H1 (cell line): Measurements from ENCODE around the gene RAD51B. TPM values are rescaled to one million over a fixed set of nuclear protein-coding genes. Genes with fewer than 3 reads are reported as not detected.

Experiments
- CTCF ChIA-PET: fragments of 300-600 bp; sonication (Branson Sonifier 250); formaldehyde crosslinking; loops from one replicate; lab custom pipeline; 2021; ENCODE audit not compliant: partially characterized antibody; lab: Charles Lee
- POLR2A ChIA-PET: fragments of 300-600 bp; sonication (Branson Sonifier 250); formaldehyde crosslinking; loops from one replicate; lab custom pipeline; 2021; ENCODE audit warnings: inconsistent platforms; ENCODE audit not compliant: partially characterized antibody; lab: Charles Lee
- DNase-seq, 2 experiments: peaks; one replicate each; pipeline versions ENCODE4 v3.0.0 to v3.0.0-alpha.2; 2010 to 2022; ENCODE audit warnings: low spot score in 2 of 2, low read depth in 1 of 2, mixed read lengths in 1 of 2
- FAIRE-seq: peaks from 2 replicates; lab custom pipeline; 2011; peaks lifted over from hg19 to GRCh38; lab: Jason Lieb, UNC
- H2AFZ ChIP-seq: 2 replicates; pipeline ENCODE4 v1.8.1; 2012; ENCODE audit warnings: low read length, inconsistent platforms
- H2AK5ac ChIP-seq: 2 replicates; pipeline ENCODE4 v1.6.1; 2013; ENCODE audit warnings: low read depth, low read length
- H2BK120ac ChIP-seq: replicated peaks from 2 replicates; pipeline ENCODE3; 2013; ENCODE audit warnings: low read depth, low read length, inconsistent platforms
- H2BK12ac ChIP-seq: 2 replicates; pipeline ENCODE4 v1.6.1; 2013; ENCODE audit warnings: low read depth, low read length
- H2BK15ac ChIP-seq: 2 replicates; pipeline ENCODE4 v1.6.1; 2013; ENCODE audit warnings: low read length
- H2BK20ac ChIP-seq: 2 replicates; pipeline ENCODE4 v1.6.1; 2013; ENCODE audit warnings: low read length
- H2BK5ac ChIP-seq: 2 replicates; pipeline ENCODE4 v1.6.1; 2013; ENCODE audit warnings: low read depth, low read length
- H3K14ac ChIP-seq: 2 replicates; pipeline ENCODE4 v1.6.1; 2013; ENCODE audit warnings: inconsistent platforms; ENCODE audit not compliant: insufficient read length
- H3K18ac ChIP-seq: 2 replicates; pipeline ENCODE4 v1.6.1; 2013; ENCODE audit warnings: low read length; ENCODE audit errors: extremely low read depth
- H3K23ac ChIP-seq: 2 replicates; pipeline ENCODE4 v1.6.1; 2013; ENCODE audit warnings: inconsistent platforms; ENCODE audit not compliant: insufficient read length
- H3K23me2 ChIP-seq: 2 replicates; pipeline ENCODE4 v1.6.1; 2013; ENCODE audit warnings: low read depth, low read length
- H3K27ac ChIP-seq: 2 replicates; pipeline ENCODE4 v1.6.1; 2011; ENCODE audit warnings: low read depth, low read length, inconsistent platforms
- H3K27me3 ChIP-seq, 4 experiments: replicated peaks in 1 of 4; 1 replicate in 1 of 4; 2 replicates in 3 of 4; pipeline versions ENCODE4 v1.6.1 to v1.8.1; 2011 to 2013; ENCODE audit warnings: low read length in 3 of 4, mild to moderate bottlenecking in 3 of 4, inconsistent platforms in 2 of 4, mixed read lengths in 2 of 4, moderate library complexity in 1 of 4; ENCODE audit not compliant: control insufficient read depth in 3 of 4, insufficient read depth in 3 of 4; ENCODE audit errors: extremely low read depth in 1 of 4
- H3K36me3 ChIP-seq, 4 experiments: 2 replicates each; pipeline versions ENCODE4 v1.6.1 to v1.8.1; 2011 to 2013; ENCODE audit warnings: mild to moderate bottlenecking in 4 of 4, low read length in 3 of 4, moderate library complexity in 2 of 4, control low read depth in 1 of 4, inconsistent platforms in 1 of 4; ENCODE audit not compliant: insufficient read depth in 4 of 4, control insufficient read depth in 2 of 4
- H3K4ac ChIP-seq: replicated peaks from 2 replicates; pipeline ENCODE3; 2013; ENCODE audit warnings: low read length, low read depth, mixed read lengths, inconsistent platforms; ENCODE audit not compliant: insufficient read length
- H3K4me1 ChIP-seq, 4 experiments: replicated peaks in 1 of 4; 1 replicate in 1 of 4; 2 replicates in 3 of 4; pipeline versions ENCODE4 v1.6.1 to v1.8.1; 2011 to 2013; ENCODE audit warnings: low read length in 3 of 4, inconsistent platforms in 2 of 4, mixed read lengths in 1 of 4; ENCODE audit not compliant: insufficient read depth in 4 of 4, control insufficient read depth in 3 of 4
- H3K4me2 ChIP-seq, 2 experiments: 2 replicates each; pipeline versions ENCODE4 v1.6.1 to v1.8.1; 2011 to 2013; ENCODE audit warnings: low read depth in 2 of 2, low read length in 2 of 2, control low read depth in 1 of 2, inconsistent platforms in 1 of 2, mild to moderate bottlenecking in 1 of 2; ENCODE audit not compliant: insufficient read depth in 1 of 2
- H3K4me3 ChIP-seq, 4 experiments: fragments of 200-600, 300-600 bp in 1 of 4; sonication (generic), shearing (Covaris generic), sonication (Bioruptor Twin) in 1 of 4; 2 replicates each; pipeline versions ENCODE4 v1.5.1 to v1.8.1; 2011 to 2016; ENCODE audit warnings: low read length in 4 of 4, low read depth in 3 of 4, control low read depth in 2 of 4, inconsistent platforms in 2 of 4, mild to moderate bottlenecking in 2 of 4, mixed read lengths in 1 of 4, moderate library complexity in 1 of 4; ENCODE audit not compliant: insufficient read depth in 2 of 4; ENCODE audit errors: extremely low read depth in 1 of 4
- H3K56ac ChIP-seq: replicated peaks from 2 replicates; pipeline ENCODE3; 2013; ENCODE audit warnings: low read depth, mild to moderate bottlenecking, mixed read lengths, low read length, inconsistent platforms; ENCODE audit not compliant: insufficient read length
- H3K79me1 ChIP-seq: 2 replicates; pipeline ENCODE4 v1.6.1; 2013; ENCODE audit warnings: low read depth, low read length, control low read depth
- H3K79me2 ChIP-seq, 2 experiments: 2 replicates each; pipeline versions ENCODE4 v1.6.1 to v1.8.1; 2012 to 2013; ENCODE audit warnings: low read length in 2 of 2, mild to moderate bottlenecking in 2 of 2, inconsistent platforms in 1 of 2; ENCODE audit not compliant: insufficient read depth in 2 of 2, control insufficient read depth in 1 of 2
- H3K9ac ChIP-seq, 4 experiments: replicated peaks in 1 of 4; 1 replicate in 1 of 4; 2 replicates in 3 of 4; pipeline versions ENCODE4 v1.6.1 to v1.8.1; 2011 to 2013; ENCODE audit warnings: low read depth in 3 of 4, low read length in 3 of 4, control low read depth in 2 of 4, mild to moderate bottlenecking in 2 of 4, moderate library complexity in 2 of 4, inconsistent platforms in 1 of 4; ENCODE audit errors: extremely low read depth in 1 of 4
- H3K9me3 ChIP-seq, 2 experiments: 2 replicates each; pipeline versions ENCODE4 v1.6.1 to v1.8.1; 2012 to 2013; ENCODE audit warnings: mild to moderate bottlenecking in 2 of 2, moderate library complexity in 2 of 2, control low read depth in 1 of 2, inconsistent platforms in 1 of 2, low read depth in 1 of 2, low read length in 1 of 2, mixed read lengths in 1 of 2; ENCODE audit not compliant: insufficient read depth in 2 of 2
- H4K20me1 ChIP-seq, 2 experiments: replicated peaks in 1 of 2; 2 replicates each; pipeline versions ENCODE3 to v1.8.1; 2011 to 2013; ENCODE audit warnings: inconsistent platforms in 2 of 2, low read length in 2 of 2, mild to moderate bottlenecking in 1 of 2; ENCODE audit not compliant: insufficient read depth in 2 of 2, control insufficient read depth in 1 of 2
- H4K5ac ChIP-seq: 2 replicates; pipeline ENCODE4 v1.6.1; 2013; ENCODE audit warnings: low read length, low read depth, mixed read lengths, inconsistent platforms; ENCODE audit not compliant: insufficient read length
- H4K8ac ChIP-seq: 2 replicates; pipeline ENCODE4 v1.8.0; 2013; ENCODE audit warnings: mild to moderate bottlenecking, moderate library complexity, low read length, inconsistent platforms; ENCODE audit not compliant: insufficient read depth; ENCODE audit errors: extremely low read depth
- H4K91ac ChIP-seq: replicated peaks from 2 replicates; pipeline ENCODE3; 2013; ENCODE audit warnings: low read length, mixed read lengths, inconsistent platforms; ENCODE audit not compliant: insufficient read length
- ASH2L ChIP-seq: fragments of 200-600, 300-600 bp; sonication (generic); IDR thresholded peaks from one replicate; pipeline ENCODE4 v1.7.1; 2017; ENCODE audit warnings: low read length
- BACH1 ChIP-seq: IDR thresholded peaks from 2 replicates; pipeline ENCODE4 v1.6.1; 2012; ENCODE audit warnings: low read length, improper control_type of control experiment
- EP300 ChIP-seq, 2 experiments: IDR thresholded peaks; 1 replicate in 1 of 2; 2 replicates in 1 of 2; pipeline ENCODE4 v1.6.1; 2011 to 2012; ENCODE audit warnings: low read depth in 2 of 2, low read length in 2 of 2, mild to moderate bottlenecking in 2 of 2, borderline replicate concordance in 1 of 2, inconsistent platforms in 1 of 2, moderate library complexity in 1 of 2
- EZH2 ChIP-seq: fragments of 200-600 bp; sonication (generic); IDR thresholded peaks from 2 replicates; pipeline ENCODE4 v1.7.1; 2012; ENCODE audit warnings: low read depth, mild to moderate bottlenecking, moderate library complexity, low read length, inconsistent platforms; ENCODE audit not compliant: severe bottlenecking
- FOSL1 ChIP-seq: IDR thresholded peaks from 2 replicates; pipeline ENCODE4 v1.6.1; 2011; ENCODE audit warnings: mild to moderate bottlenecking, low read depth, low read length, moderate library complexity; ENCODE audit not compliant: insufficient read depth
- JUND ChIP-seq: IDR thresholded peaks from 2 replicates; pipeline ENCODE4 v1.6.1; 2011; ENCODE audit warnings: mild to moderate bottlenecking, improper control_type of control experiment, low read length
- NANOG ChIP-seq: IDR thresholded peaks from 2 replicates; pipeline ENCODE4 v1.6.1; 2011; ENCODE audit warnings: low read length, low read depth, mild to moderate bottlenecking, inconsistent platforms; ENCODE audit not compliant: insufficient read depth, poor library complexity, severe bottlenecking
- POU5F1 ChIP-seq: IDR thresholded peaks from 2 replicates; pipeline ENCODE4 v1.6.1; 2011; ENCODE audit warnings: low read depth, mild to moderate bottlenecking, low read length, moderate library complexity
- RXRA ChIP-seq: IDR thresholded peaks from 2 replicates; pipeline ENCODE4 v1.6.1; 2011; ENCODE audit warnings: low read depth, mild to moderate bottlenecking, low read length, moderate library complexity; ENCODE audit not compliant: insufficient read depth
- SIRT6 ChIP-seq: IDR thresholded peaks from one replicate; pipeline ENCODE4 v1.7.1; 2012; ENCODE audit warnings: low read length, inconsistent platforms
- SIX5 ChIP-seq: IDR thresholded peaks from 2 replicates; pipeline ENCODE4 v1.6.1; 2011; ENCODE audit warnings: mild to moderate bottlenecking, low read depth, low read length
- TEAD4 ChIP-seq: IDR thresholded peaks from 2 replicates; pipeline ENCODE4 v1.6.1; 2012; ENCODE audit warnings: low read depth, low read length, inconsistent platforms, mixed read lengths
- ZNF274 ChIP-seq: IDR thresholded peaks from 2 replicates; pipeline ENCODE4 v1.7.0; 2012; ENCODE audit warnings: low read length, borderline replicate concordance; ENCODE audit errors: extremely low read depth
- WGBS, 2 experiments: shearing (Covaris generic) in 1 of 2; methylation state at CpG; one replicate each; pipeline versions ENCODE4 v1.1.6 to v1.1.7; 2013 to 2015; ENCODE audit warnings: low lambda C conversion rate in 2 of 2, mixed read lengths in 2 of 2, inconsistent platforms in 1 of 2, low coverage in 1 of 2, missing lambda C conversion rate in 1 of 2; ENCODE audit not compliant: insufficient replicate concordance in 2 of 2, insufficient coverage in 1 of 2, insufficient read length in 1 of 2; ENCODE audit errors: extremely low coverage in 1 of 2, missing lambda C conversion rate in 1 of 2; 5-methylcytosine and 5-hydroxymethylcytosine counted together
- polyA plus RNA-seq, 7 experiments: library from polyadenylated mRNA; depleted of rRNA in 3 of 7; stranded (reverse) in 5 of 7; unstranded in 2 of 7; fragments of >200 nt in 5 of 7; fragments of 200-250 nt in 2 of 7; gene quantifications; 1 replicate in 5 of 7; 2 replicates in 1 of 7; 4 replicates in 1 of 7; pipeline versions ENCODE4 v1.2.1 to v1.2.3, GENCODE V29; 2011 to 2013; ENCODE audit warnings: missing spikeins in 2 of 7, mixed read lengths in 2 of 7
- total RNA-seq: library from RNA; stranded (reverse); fragmentation: NEBNext Ultra II Directional; extraction: Animal tissue kit (Norgen Biotek cat#: 25700); gene quantifications from 2 replicates; pipeline ENCODE4 v1.2.1, GENCODE V29; 2021

The RAD51B gene
- total and polyA plus RNA-seq, 2 of the 8 experiments (the other 6 are each of a cell fraction or from before 2014, with no cell fraction given), result 3.9 to 14.9 TPM

- Histone ChIP-seq H2BK5ac (no peak overlapping the region; the same call in 1 of the 2 replicates), H3K4ac (no peak overlapping the region), H4K91ac (no peak overlapping the region), H3K14ac (no peak overlapping the region), H4K8ac (no peak overlapping the region), H3K4me3 (no peak overlapping the region), H3K79me1 (no peaks in the 10 kb centered on the region), H2BK20ac (no peak overlapping the region), H2AFZ (no peak overlapping the region), H3K79me2 (no peaks in the 10 kb centered on the region), H4K20me1 (no peaks in the 10 kb centered on the region), H3K9me3 (no peaks in the 10 kb centered on the region), H3K18ac (peak overlapping the region; percentile 38; the same call in 1 of the 2 replicates), H3K9ac (no peak overlapping the region), H3K36me3 (no peaks in the 10 kb centered on the region), H3K23ac (no peak overlapping the region), H2AK5ac (no peak overlapping the region), H3K23me2 (no peaks in the 10 kb centered on the region), H3K27ac (no peak overlapping the region), H4K5ac (no peak overlapping the region), H2BK120ac (no peak overlapping the region), H3K4me1 (peaks cover 0 to 9% (median 0%) of the 10 kb centered on the region in 4 experiments; a peak in 1 of 7 replicates), H3K27me3 (no peaks in the 10 kb centered on the region; a peak in 1 of 7 replicates), H2BK12ac (peak overlapping the region; percentile 33; the same call in 1 of the 2 replicates), H3K4me2 (no peak overlapping the region), H2BK15ac (no peak overlapping the region), H3K56ac (no peak overlapping the region)
- DNase-seq (no peak), FAIRE-seq (no peak)
- POLR2A ChIA-PET, result interaction anchor here (1.1 kb wide), 1 partner anchor 217 kb away, joined by 3 read pairs; the partner anchor contains the start of gene ZFP36L1
- CTCF ChIA-PET, result interaction anchor here (0.6 to 2.0 kb wide), 4 partner anchors 11 to 329 kb away, joined by 3 to 4 read pairs (median 4); no protein-coding TSS in a partner anchor
- WGBS, 2 experiments, result 88% methylated on average over 4 of the region's 4 CpGs; no CpG with 5 or more reads in 1 of the 2 experiments
- no peak for TF ChIP-seq TEAD4
- no peak for TF ChIP-seq RXRA
- TF ChIP-seq NANOG, result no peak
- no peak for TF ChIP-seq JUND
- TF ChIP-seq BACH1, result no peak
- no peak for TF ChIP-seq SIRT6
- no peak for TF ChIP-seq ZNF274
- no peak for TF ChIP-seq EZH2
- TF ChIP-seq FOSL1, result no peak
- TF ChIP-seq POU5F1, result no peak
- no peak for TF ChIP-seq ASH2L
- TF ChIP-seq EP300 (IDR thresholded peaks at IDR 0.05; ENCODE audit: borderline replicate concordance in 1 of 2, low read depth in 2 of 2, low read length in 2 of 2), result no peak
- no peak for TF ChIP-seq SIX5
Measured at GRCh38 chr14:68576496-68577244, 757.1 kb downstream of the RAD51B start.
